GM12892 (cell line): ENCODE measurements around the gene ENTPD1.

Source experiments
- DNase-seq: peaks from one replicate; pipeline ENCODE4 v3.0.0; 2011; ENCODE audit not compliant: insufficient read length
- FAIRE-seq: peaks from 2 replicates; lab custom pipeline; 2011; peaks lifted over from hg19 to GRCh38; lab: Jason Lieb, UNC
- POLR2A ChIP-seq: IDR thresholded peaks from 2 replicates; pipeline ENCODE4 v1.6.1; 2011; ENCODE audit warnings: low read depth, low read length, control low read depth
- POLR2AphosphoS5 ChIP-seq: IDR thresholded peaks from 2 replicates; pipeline ENCODE4 v1.6.1; 2011; ENCODE audit warnings: low read depth, low read length, control low read depth
- TAF1 ChIP-seq: IDR thresholded peaks from 2 replicates; pipeline ENCODE4 v1.6.1; 2011; ENCODE audit warnings: low read depth, mild to moderate bottlenecking, control low read depth, low read length, borderline replicate concordance

The ENTPD1 gene

GRCh38 chr10:95840121-95840520 lies 84.2 kb downstream of the ENTPD1 start:
- TF ChIP-seq POLR2A (no peak), POLR2AphosphoS5 (no peak), TAF1 (no peak)
- no peak for DNase-seq
- FAIRE-seq, result no peak

- TF ChIP-seq POLR2AphosphoS5 (no peak), POLR2A (no peak), TAF1 (no peak)
- no peak for DNase-seq
- FAIRE-seq, result no peak
These were observed 84.7 kb downstream of the ENTPD1 start for GRCh38 chr10:95840681-95841080.

- TF ChIP-seq POLR2A (no peak), POLR2AphosphoS5 (no peak), TAF1 (no peak)
- DNase-seq (no peak), FAIRE-seq (peak; percentile 90)
These were observed 85.9 kb downstream of the ENTPD1 start for GRCh38 chr10:95841661-95842498.

GRCh38 chr10:95845411-95845810 lies 89.4 kb downstream of the ENTPD1 start:
- DNase-seq (no peak), FAIRE-seq (peak; percentile 9)
- no peak for TF ChIP-seq TAF1
- no peak for TF ChIP-seq POLR2A
- TF ChIP-seq POLR2AphosphoS5, result no peak

DNA sequence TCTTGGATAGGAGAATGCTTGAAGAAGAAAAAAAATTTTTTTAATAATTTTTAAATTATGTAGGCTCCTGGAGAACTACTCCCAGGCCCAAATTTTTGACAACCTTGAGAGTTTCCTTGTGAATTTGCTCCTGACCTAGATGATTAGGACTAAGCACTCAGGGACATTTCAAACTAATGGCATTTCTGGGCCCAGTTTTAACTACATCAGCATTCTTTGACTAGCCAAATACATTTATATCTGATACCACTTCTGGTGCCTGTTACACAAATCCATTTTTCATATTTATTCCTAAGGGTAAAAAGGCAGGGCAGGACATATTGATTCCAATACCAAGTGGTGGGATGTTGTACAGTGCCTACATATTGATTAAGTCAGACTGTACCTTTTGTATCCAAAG lies 91.0 kb downstream of the ENTPD1 start:
- TF ChIP-seq POLR2AphosphoS5, result no peak
- no peak for TF ChIP-seq TAF1
- no peak for TF ChIP-seq POLR2A
- FAIRE-seq, result no peak
- no peak for DNase-seq

GRCh38 chr10:95848841-95849240 lies 92.9 kb downstream of the ENTPD1 start:
- DNase-seq, result no peak
- FAIRE-seq, result no peak
- TF ChIP-seq POLR2A, result no peak

DNA sequence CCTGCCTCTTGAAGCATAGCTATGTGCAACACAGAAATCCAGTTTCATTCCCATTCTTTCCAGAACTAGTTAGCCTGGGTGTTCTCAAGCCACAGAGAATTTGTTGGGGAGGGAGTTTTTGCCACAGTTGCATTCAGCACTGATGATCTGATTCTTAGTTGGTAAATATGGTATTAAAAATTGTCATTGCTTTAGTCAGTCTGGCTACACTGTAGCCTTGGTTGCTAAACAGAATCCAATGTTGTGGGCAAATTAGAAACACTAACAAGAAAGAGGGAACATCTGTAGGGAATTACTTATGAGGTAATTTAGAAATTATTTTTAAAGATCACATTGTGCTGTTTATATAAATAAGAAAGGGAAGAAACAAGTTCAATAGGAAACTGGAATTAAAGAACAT lies 94.8 kb downstream of the ENTPD1 start:
- TF ChIP-seq POLR2AphosphoS5, result no peak
- no peak for TF ChIP-seq POLR2A
- no peak for TF ChIP-seq TAF1
- no peak for DNase-seq
- no peak for FAIRE-seq

DNA sequence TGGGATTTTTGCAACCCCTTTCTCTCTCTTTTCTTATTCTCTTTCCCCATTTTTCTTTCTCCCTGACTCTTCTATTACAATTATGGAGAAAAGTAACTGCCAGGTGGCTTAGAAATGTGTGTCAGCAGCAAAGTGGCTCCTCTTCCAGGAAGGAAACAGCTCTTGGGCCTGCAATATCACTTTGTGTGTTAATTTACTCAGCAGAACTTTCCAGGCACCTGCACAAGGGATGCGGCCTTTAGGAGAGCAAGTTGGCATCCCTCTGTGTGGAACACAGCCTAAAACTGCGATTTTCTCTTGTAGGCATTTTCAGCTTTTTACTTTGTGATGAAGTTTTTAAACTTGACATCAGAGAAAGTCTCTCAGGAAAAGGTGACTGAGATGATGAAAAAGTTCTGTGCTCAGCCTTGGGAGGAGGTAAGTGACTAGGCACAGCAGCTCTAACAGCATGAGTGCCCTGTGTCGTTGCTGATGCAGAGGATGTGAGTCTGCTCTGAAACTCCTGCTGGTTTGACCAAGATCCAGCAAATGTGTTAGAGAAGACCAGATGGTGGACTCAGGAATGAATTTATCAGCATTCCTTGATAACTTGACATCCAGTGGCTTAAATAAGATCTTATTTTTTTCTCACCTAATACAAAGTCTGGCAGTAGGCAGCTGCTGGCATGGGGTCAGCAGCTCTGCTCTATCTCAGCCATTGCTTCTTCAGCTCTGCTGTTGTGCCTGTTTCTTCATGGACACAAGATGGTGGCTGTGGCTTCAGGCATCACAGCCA lies 104.4 kb downstream of the ENTPD1 start:
- no peak for FAIRE-seq
- DNase-seq, result no peak
- TF ChIP-seq POLR2A, result no peak

DNA sequence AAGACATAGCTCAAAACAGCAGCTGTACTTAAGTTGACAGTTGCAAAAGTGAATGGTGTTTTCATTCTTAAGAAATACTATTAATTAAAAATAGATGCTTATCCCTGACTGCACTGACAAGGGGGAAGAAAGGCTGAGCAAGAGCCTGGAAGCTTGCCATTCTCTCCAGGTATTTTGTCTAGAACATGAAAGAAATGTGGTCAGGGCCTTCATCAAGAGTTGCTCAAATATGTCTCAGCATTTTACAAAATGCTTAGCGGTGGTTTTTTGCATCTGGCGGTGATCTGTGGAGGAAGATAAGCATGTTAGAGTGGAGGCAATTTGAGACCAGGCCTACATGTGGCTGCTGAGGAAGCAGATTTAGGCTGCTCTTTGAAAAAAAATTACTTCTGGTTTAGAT lies 105.4 kb downstream of the ENTPD1 start:
- DNase-seq, result no peak

GRCh38 chr10:95864906-95865813 lies 109.2 kb downstream of the ENTPD1 start:
- FAIRE-seq (peak; percentile 92), DNase-seq (peak; percentile 25)
- TF ChIP-seq POLR2AphosphoS5 (no peak), TAF1 (no peak), POLR2A (no peak; the same call in 1 of the 2 replicates)

More for the DNA sequence above, 105.4 kb downstream of the ENTPD1 start:
- FAIRE-seq, result no peak
- TF ChIP-seq POLR2AphosphoS5, result no peak
- no peak for TF ChIP-seq POLR2A
- TF ChIP-seq TAF1, result no peak
